HepG2 (cell line): ENCODE measurements around the gene GPHN. TPM values are rescaled to one million over a fixed set of nuclear protein-coding genes. Genes with fewer than 3 reads are reported as not detected.

Source experiments
- ATAC-seq: fragments of 200-7000 bp; cut with Tn5 transposase; 3 replicates; pipeline ENCODE4 v1.9.1; 2020; ENCODE audit warnings: mild to moderate bottlenecking, moderate library complexity
- BruUV-seq: library from RNA; stranded (reverse); fragments of 400-500 nt; replicated peaks from 2 replicates; lab custom pipeline; 2021; lab: Mats Ljungman, UMichigan
- CTCF ChIA-PET: fragments of 300-600 bp; formaldehyde crosslinking; extraction: SDS; loops from one replicate; lab custom pipeline; 2021; ENCODE audit warnings: low total read pairs, inconsistent platforms, low intra/inter-chr PET ratio; lab: Yijun Ruan, JAX
- POLR2A ChIA-PET: fragments of 350-600 bp; sonication (Branson Sonifier 250); formaldehyde crosslinking; loops from one replicate; lab custom pipeline; 2020; ENCODE audit warnings: antibody characterized with exemption, inconsistent platforms; lab: Yijun Ruan, JAX
- DNase-seq: peaks from one replicate; pipeline ENCODE4 v3.0.0-alpha.2; 2015; ENCODE audit warnings: low spot score
- FAIRE-seq: peaks from 3 replicates; lab custom pipeline; 2011; peaks lifted over from hg19 to GRCh38; lab: Jason Lieb, UNC
- H2AFZ ChIP-seq: one replicate; pipeline ENCODE4 v1.6.1; 2011; ENCODE audit warnings: low read length, inconsistent platforms
- H3K27ac ChIP-seq: fragments of 300-600 bp; 3 replicates; pipeline ENCODE4 v1.8.0; 2011; ENCODE audit warnings: mixed run types, mild to moderate bottlenecking, mixed read lengths, low read length, inconsistent platforms; ENCODE audit not compliant: insufficient read depth; ENCODE audit errors: extremely low read length
- H3K27me3 ChIP-seq, 2 experiments: fragments of 200-600 bp in 1 of 2; 2 replicates in 1 of 2; 3 replicates in 1 of 2; pipeline versions ENCODE4 v1.6.0 to v1.8.0; 2011; ENCODE audit warnings: low read length in 2 of 2, mild to moderate bottlenecking in 2 of 2, moderate library complexity in 2 of 2, inconsistent platforms in 1 of 2; ENCODE audit not compliant: insufficient read depth in 2 of 2, control insufficient read depth in 1 of 2
- H3K36me3 ChIP-seq, 2 experiments: fragments of 200-600 bp in 1 of 2; replicated peaks in 1 of 2; 2 replicates in 1 of 2; 3 replicates in 1 of 2; pipeline versions ENCODE4 v1.5.1 to v1.8.0; 2011; ENCODE audit warnings: low read length in 2 of 2, inconsistent platforms in 1 of 2; ENCODE audit not compliant: insufficient read depth in 2 of 2, control insufficient read depth in 1 of 2
- H3K4me1 ChIP-seq: 2 replicates; pipeline ENCODE4 v1.5.1; 2012; ENCODE audit warnings: low read length, inconsistent platforms; ENCODE audit not compliant: insufficient read depth
- H3K4me2 ChIP-seq: 2 replicates; pipeline ENCODE4 v1.6.0; 2011; ENCODE audit warnings: low read depth, low read length, inconsistent platforms
- H3K4me3 ChIP-seq, 3 experiments: fragments of 200-600 bp in 1 of 3; sonication (generic), shearing (Covaris generic) in 1 of 3; replicated peaks in 1 of 3; 2 replicates each; pipeline ENCODE4 v1.5.1; 2011 to 2016; ENCODE audit warnings: low read length in 3 of 3, inconsistent platforms in 2 of 3, low read depth in 2 of 3, mild to moderate bottlenecking in 2 of 3, control low read depth in 1 of 3, mixed read lengths in 1 of 3; ENCODE audit not compliant: insufficient read depth in 1 of 3
- H3K79me2 ChIP-seq: one replicate; pipeline ENCODE4 v1.6.1; 2011; ENCODE audit warnings: low read length, inconsistent platforms; ENCODE audit not compliant: insufficient read depth
- H3K9ac ChIP-seq: 2 replicates; pipeline ENCODE4 v1.6.0; 2011; ENCODE audit warnings: mild to moderate bottlenecking, low read depth, low read length, inconsistent platforms; ENCODE audit not compliant: insufficient read depth
- H3K9me3 ChIP-seq: 2 replicates; pipeline ENCODE4 v1.5.1; 2012; ENCODE audit warnings: mild to moderate bottlenecking, low read length
- H4K20me1 ChIP-seq: 2 replicates; pipeline ENCODE4 v1.6.0; 2011; ENCODE audit warnings: inconsistent platforms, mild to moderate bottlenecking, low read length, moderate library complexity; ENCODE audit not compliant: insufficient read depth
- CCDC6 ChIP-seq: sonication (generic); formaldehyde crosslinking; IDR thresholded peaks from 2 replicates; pipeline ENCODE4 v1.8.1; 2022; ENCODE audit warnings: mild to moderate bottlenecking, missing genetic modification reagents, moderate library complexity
- CTCF ChIP-seq: sonication (generic); formaldehyde crosslinking; IDR thresholded peaks from 2 replicates; pipeline ENCODE4 v1.5.0; 2020; ENCODE audit warnings: mild to moderate bottlenecking, missing genetic modification reagents, moderate library complexity
- E2F1 ChIP-seq: sonication (generic); formaldehyde crosslinking; IDR thresholded peaks from 2 replicates; pipeline ENCODE4 v1.5.0; 2020; ENCODE audit warnings: missing genetic modification reagents
- FUBP1 ChIP-seq: sonication (generic); formaldehyde crosslinking; IDR thresholded peaks from 2 replicates; pipeline ENCODE4 v1.5.1; 2020; ENCODE audit warnings: missing genetic modification reagents, mild to moderate bottlenecking, borderline replicate concordance
- KDM5A ChIP-seq: fragments of 200-600 bp; sonication (generic); IDR thresholded peaks from 2 replicates; pipeline ENCODE4 v1.7.0; 2018; ENCODE audit warnings: antibody characterized with exemption, mild to moderate bottlenecking, low read length, borderline replicate concordance
- KMT2A ChIP-seq: sonication (generic); formaldehyde crosslinking; IDR thresholded peaks from 2 replicates; pipeline ENCODE4 v1.4.0; 2020; ENCODE audit warnings: missing genetic modification reagents
- RAD21 ChIP-seq: fragments of 450-650 bp; formaldehyde crosslinking; IDR thresholded peaks from 2 replicates; pipeline ENCODE4 v1.5.0; 2020; ENCODE audit warnings: mild to moderate bottlenecking
- STAG1 ChIP-seq: sonication (generic); formaldehyde crosslinking; IDR thresholded peaks from 2 replicates; pipeline ENCODE4 v1.4.0; 2020; ENCODE audit warnings: missing genetic modification reagents
- ZNF20 ChIP-seq: sonication (generic); formaldehyde crosslinking; IDR thresholded peaks from 2 replicates; pipeline ENCODE4 v1.4.0; 2020; ENCODE audit warnings: mild to moderate bottlenecking, moderate library complexity, missing genetic modification reagents
- ZNF343 ChIP-seq: sonication (generic); formaldehyde crosslinking; IDR thresholded peaks from 2 replicates; pipeline ENCODE4 v1.4.0; 2020; ENCODE audit warnings: mild to moderate bottlenecking, missing genetic modification reagents
- WGBS: methylation state at CpG from one replicate; pipeline ENCODE4 v1.1.6; 2017; ENCODE audit warnings: low lambda C conversion rate; 5-methylcytosine and 5-hydroxymethylcytosine counted together
- in situ Hi-C: cut with HindIII; loops from 2 replicates; pipeline ENCODE4 v1.10.0; 2017; ENCODE audit warnings: low pct_unique_long_range_greater_than_20kb; ENCODE audit not compliant: extremely low pct_ligation_motif_present
- intact Hi-C: fragments of 100-400 bp; cut with micrococcal nuclease; formaldehyde crosslinking; loops from one replicate; pipeline ENCODE4 v1.10.0; 2022; ENCODE audit not compliant: unreplicated experiment
- polyA plus RNA-seq, 8 experiments: library from polyadenylated mRNA; depleted of rRNA in 3 of 8; stranded (reverse) in 7 of 8; unstranded in 1 of 8; fragments of >200 nt; fragmentation: Illumina TruSeq in 4 of 8; extraction: Trizol in 4 of 8; gene quantifications; 2 replicates each; pipeline versions ENCODE4 v1.2.1 to v1.2.3, GENCODE V29; 2011 to 2016; ENCODE audit warnings: low read depth in 4 of 8, missing spikeins in 1 of 8, mixed read lengths in 1 of 8; ENCODE audit not compliant: insufficient read depth in 1 of 8
- total RNA-seq, 5 experiments: library from RNA; depleted of rRNA; stranded (reverse); fragments of >200 nt; fragmentation: Illumina TruSeq; extraction: Trizol; gene quantifications; 2 replicates each; pipeline ENCODE4 v1.2.3, GENCODE V29; 2016; ENCODE audit warnings: low read depth in 1 of 5

The GPHN gene
- total and polyA plus RNA-seq, 2 of the 13 experiments (the other 11 are each of a cell fraction or from before 2014, with no cell fraction given), result 12.7 to 19.2 TPM

GRCh38 chr14:66610154-66610563, 102.2 kb downstream of the GPHN start:
- no TSS peak for BruUV-seq
- WGBS, result 92% methylated on average over 4 of the region's 4 CpGs
- Histone ChIP-seq H4K20me1 (no peaks in the 10 kb centered on the region), H3K27me3 (no peaks in the 10 kb centered on the region), H3K9me3 (peaks cover 15% of the 10 kb centered on the region), H3K36me3 (no peaks in the 10 kb centered on the region), H3K4me3 (no peak overlapping the region), H3K79me2 (peaks cover 26% of the 10 kb centered on the region), H3K4me2 (no peak overlapping the region), H3K9ac (no peak overlapping the region), H3K4me1 (no peaks in the 10 kb centered on the region), H2AFZ (no peak overlapping the region), H3K27ac (no peak overlapping the region)
- TF ChIP-seq ZNF343 (no peak), RAD21 (peak; percentile 19; the same call in 1 of the 2 replicates), FUBP1 (CRISPR knock-in tag) (no peak), STAG1 (peak; percentile 49), ZNF20 (CRISPR knock-in tag) (no peak), CCDC6 (CRISPR knock-in tag) (no peak), KDM5A (no peak), KMT2A (CRISPR knock-in tag) (no peak), E2F1 (CRISPR knock-in tag) (no peak), CTCF (CRISPR knock-in tag) (peak; percentile 41)
- DNase-seq (peak; percentile 7), ATAC-seq (no peak), FAIRE-seq (peak; percentile 28)
- in situ Hi-C loops (no loop called here), intact Hi-C loops (no loop called here)
- POLR2A ChIA-PET, result no interaction called here
- CTCF ChIA-PET, result no interaction called here
